Right ventricle myocardium superior (tissue), 1 donor: ENCODE results near the gene DCST2. TPM values are rescaled to one million over a fixed set of nuclear protein-coding genes. Genes with fewer than 3 reads are reported as not detected.

Experiments
- ATAC-seq: fragments of 200-7000 bp; cut with Tn5 transposase; one replicate; pipeline ENCODE4 v1.9.1; 2020; ENCODE audit warnings: mild to moderate bottlenecking; ENCODE audit not compliant: poor library complexity
- DNase-seq: peaks from one replicate; pipeline ENCODE4 v3.0.0-alpha.2; 2020
- intact Hi-C: fragments of 100-400 bp; cut with DNase I; formaldehyde crosslinking; loops from one replicate; pipeline ENCODE4 v1.11.2; 2022
- microRNA-seq: library from miRNA; unstranded; fragments of <30 nt; microRNA quantifications from one replicate; pipeline ENCODE4 v1.2.0, GENCODE V29; 2020
- total RNA-seq: library from RNA; stranded (reverse); fragmentation: NEBNext Ultra II Directional; extraction: Animal tissue kit (Norgen Biotek cat#: 25700); gene quantifications from one replicate; pipeline ENCODE4 v1.2.1, GENCODE V29; 2021
- donor health status: DM: no; HTN: yes; CAD: no; lungs with severe emphysema.

DCST2 gene
- total RNA-seq, 1 donor from 2014 or later, result 0.16 TPM

DNA sequence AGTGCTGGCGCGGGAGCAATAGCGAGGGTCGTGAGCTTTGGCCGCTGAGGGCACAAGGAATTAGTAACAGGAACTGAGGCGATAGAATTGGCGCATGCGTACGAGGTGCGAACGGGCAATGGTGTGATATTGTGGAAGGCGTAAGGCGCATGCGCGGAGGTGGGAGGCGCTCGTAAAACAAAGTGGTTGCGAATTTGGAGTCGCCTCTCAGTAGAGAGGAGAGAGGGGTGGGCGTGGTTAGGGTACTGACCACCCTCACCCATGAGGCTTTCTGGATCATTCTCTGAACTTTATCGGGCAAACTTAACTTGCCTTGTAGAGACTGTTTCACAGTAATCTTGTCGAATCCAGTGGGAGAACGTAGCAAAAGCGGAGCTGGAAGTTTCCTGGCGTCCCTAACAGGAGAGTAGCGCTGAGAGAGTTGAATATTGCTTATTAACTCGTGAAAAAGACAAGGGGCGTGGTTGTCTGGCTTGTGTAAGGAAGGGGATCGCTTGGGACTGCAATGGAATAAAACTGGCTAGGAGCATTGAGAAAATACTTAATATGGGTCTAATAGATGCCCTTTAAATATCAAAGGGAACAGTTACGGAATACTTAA lies 58.7 kb downstream of the DCST2 start:
- intact Hi-C loops, result loop anchor here (5.0 kb wide), 1 partner anchor 42 kb away; no protein-coding TSS in a partner anchor
- DNase-seq (peak; percentile 95), ATAC-seq (peak; percentile 73)

DNA sequence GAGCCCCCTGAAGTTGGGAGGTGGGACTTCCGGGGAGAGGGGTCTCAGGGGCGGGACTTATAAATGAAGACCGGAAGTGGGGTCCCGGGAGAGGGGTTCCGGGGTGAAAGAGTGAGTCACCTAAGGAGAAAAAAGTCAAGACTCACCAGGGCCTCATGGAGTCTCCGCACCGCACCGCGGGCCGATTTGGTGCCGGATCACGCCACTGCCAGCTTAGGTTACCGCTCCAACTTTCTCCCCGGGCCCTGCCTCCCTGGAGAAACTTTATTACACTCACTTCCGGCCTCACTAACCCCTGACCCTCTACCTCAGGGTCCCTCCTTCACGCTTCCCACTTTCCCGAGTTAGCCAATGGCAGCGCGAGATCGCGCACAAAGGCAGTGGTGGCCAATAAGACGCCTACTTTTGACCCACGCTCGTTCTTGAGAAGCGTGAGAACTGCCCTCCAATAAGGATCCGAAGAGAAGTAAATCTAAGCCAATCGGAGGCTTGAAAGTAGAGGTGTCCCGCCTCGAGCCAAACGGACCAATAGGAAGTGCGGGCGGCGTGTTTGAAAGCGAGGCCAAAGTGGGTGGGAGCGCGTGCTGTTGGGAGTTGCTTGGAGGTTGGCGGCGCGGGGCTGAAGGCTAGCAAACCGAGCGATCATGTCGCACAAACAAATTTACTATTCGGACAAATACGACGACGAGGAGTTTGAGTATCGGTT lies 59.3 kb downstream of the DCST2 start, which contains the start of gene CKS1B:
Gene CKS1B, plus strand, starts transcription at position 580 of the 706 bp plus-strand sequence. Its CDS starts 65 bp downstream, at position 645.
- DNase-seq (peak; percentile 97), ATAC-seq (peak; percentile 85)
- intact Hi-C loops, result loop anchor here (5.0 kb wide), 1 partner anchor 43 kb away; no protein-coding TSS in a partner anchor

DNA sequence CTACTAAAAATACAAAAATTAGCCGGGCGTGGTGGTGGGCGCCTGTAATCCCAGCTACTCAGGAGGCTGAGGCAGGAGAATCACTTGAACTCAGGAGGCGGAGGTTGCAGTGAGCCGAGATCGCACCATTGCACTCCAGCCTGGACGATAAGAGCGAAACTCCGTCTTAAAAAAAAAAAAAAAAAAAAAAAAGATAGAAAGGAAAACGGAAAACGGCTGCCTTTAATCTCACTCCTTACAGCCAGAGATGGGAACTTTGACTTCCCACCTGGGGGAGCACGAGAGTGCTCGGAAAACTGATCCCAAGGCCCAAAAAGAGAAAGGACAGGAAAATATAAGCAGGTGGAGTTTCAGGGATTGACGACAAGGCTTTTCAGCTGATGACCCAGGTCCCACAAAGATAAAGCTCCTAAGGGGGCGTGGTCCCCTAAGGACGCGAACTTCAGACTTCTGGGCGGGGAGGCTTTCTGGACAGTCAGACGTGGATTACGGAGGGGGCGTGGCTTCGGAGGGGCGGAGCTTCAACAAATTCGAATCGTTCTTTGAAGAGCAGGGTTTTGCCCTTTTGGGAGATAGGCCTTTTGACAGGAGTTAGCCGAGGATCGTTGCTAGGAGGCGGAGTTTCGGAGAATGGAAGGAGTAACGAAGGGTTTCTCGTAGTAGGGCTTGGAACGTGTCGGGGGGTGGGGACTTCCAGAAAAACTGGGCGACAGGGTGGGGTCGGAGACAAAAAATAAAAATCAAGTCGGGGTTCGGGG lies 60.1 kb downstream of the DCST2 start:
- DNase-seq (peak; percentile 97), ATAC-seq (peak; percentile 62)
- intact Hi-C loops, result loop anchor here (5.0 kb wide), 1 partner anchor 44 kb away; no protein-coding TSS in a partner anchor

DNA sequence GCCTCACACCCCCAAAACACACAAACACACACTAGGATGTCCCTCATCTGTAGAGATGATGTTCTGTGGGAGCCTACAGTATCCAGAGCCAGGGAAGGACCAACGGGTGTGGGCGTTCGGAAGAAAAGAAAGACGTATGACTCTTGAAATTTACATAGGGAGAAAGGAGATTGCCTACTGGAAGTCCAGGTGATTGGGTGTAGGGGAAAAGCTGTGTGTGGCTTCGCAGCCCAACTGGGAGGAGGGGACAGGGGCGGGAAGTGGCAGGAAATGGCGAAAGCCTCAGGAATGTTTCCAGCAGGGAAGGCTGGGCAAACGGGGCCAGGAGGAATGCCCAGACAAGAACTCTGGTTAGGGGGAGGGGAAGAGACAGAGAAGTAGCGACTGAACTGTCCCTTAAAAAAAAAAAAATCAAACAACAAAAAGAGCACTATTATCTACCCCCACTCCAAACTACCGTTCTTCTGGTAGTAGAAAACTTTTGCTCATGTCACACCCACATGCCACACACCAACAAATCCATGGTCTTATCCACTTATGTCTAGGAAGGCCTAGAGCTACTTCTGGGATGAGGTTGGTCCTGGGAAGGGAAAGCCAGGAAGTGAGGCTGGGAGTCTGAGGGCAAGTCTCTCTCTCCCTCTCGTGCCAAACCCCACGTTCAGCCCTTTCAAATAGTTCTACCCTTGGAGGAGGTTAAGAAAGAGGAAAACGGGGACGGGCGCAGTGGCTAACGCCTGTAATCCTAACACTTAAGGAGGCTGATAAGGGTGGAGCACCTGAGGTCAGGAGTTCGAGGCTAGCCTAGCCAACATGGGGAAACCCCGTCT lies 60.9 kb downstream of the DCST2 start:
- ATAC-seq (no peak), DNase-seq (peak; percentile 68)
- intact Hi-C loops, result loop anchor here (5.0 kb wide), 1 partner anchor 45 kb away; no protein-coding TSS in a partner anchor

DNA sequence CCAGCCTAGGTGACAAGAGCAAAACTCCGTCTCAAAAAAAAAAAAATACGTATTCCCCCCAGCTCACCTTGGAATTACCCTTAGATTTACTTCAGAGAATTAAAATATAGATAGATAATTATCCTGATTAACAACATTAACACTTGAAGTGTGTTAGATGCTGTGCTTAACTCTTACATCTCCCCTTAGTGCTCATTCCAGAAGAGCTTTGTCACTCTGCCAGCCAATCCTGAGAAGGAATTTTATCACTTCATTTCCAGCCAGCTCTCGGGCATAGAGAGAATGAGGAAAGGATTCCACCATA lies 61.4 kb downstream of the DCST2 start:
- ATAC-seq (no peak), DNase-seq (no peak)
- intact Hi-C loops, result loop anchor here (5.0 kb wide), 1 partner anchor 45 kb away; no protein-coding TSS in a partner anchor

DNA sequence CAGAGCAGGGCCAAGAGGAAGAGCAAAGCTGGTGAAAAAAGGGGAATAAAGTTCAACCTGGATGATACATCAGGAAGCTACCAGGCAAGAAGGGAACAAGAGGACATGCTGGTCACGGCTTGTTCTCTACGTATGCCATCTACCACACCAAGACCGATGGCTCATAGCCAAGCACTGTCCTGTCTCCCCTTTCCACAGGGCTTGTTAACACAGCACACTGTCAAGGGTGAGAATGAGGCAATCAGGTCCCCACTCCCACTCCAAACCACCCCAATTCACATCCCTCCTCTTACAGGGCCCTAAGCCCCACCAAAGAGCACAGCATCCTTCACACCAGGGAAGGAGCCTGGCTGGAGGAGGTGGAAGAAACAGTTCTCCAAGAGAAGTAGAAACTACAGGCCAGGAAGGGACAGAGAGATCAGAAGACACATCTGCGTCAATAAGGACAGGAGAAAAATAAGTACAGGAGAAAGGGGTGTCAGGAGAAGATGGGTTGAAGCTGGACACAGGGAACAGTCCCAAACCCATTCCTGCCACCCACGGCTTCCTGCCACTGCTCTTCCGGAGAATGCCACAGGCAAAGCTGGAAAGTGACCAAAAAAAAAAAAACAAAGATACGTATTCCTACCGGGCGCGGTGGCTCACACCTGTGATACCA lies 62.1 kb downstream of the DCST2 start:
- DNase-seq (no peak), ATAC-seq (no peak)
- intact Hi-C loops, result loop anchor here (5.0 kb wide), 1 partner anchor 46 kb away; no protein-coding TSS in a partner anchor

DNA sequence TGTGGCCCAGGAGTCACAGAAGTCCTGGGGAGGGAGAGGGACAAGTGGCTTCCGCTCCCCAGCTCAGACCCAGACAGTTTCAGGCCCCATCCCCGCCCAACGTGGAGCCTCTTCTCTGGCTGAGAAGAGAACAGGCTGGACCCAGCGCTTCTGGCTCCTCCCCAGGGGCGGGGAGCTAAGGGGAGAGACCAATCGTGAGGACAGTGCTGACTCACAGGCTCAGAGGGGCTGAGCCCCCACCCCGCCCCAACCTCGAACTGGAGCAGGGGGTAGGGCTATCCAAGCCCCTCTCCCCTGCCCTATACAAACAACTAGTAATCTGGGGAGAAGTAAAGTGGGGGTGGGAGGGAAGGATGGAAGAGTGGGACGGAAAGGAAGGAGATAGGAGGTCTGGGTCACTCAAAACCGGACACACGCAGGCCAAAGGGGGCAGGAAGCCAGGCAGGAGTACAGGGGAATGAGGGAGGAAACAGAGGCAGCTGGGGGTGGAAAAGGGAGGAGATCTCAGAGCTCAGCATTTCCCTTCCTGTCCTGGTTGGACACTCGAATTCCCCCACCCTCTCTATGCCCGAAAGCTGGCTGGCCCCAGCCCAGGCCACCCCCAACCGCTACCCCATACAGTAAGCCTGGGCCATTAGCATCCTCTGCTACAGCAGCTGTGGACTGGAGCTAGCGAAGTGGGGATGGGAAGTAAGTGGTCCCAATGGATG lies 62.8 kb downstream of the DCST2 start, which contains the start of gene SHC1:
Gene SHC1, minus strand, starts transcription at position 117 of the 710 bp plus-strand sequence. CDS start 221 bp downstream, outside the sequence.
- DNase-seq (peak; percentile 96), ATAC-seq (peak; percentile 55)
- intact Hi-C loops, result loop anchor here (5.0 kb wide), 1 partner anchor 47 kb away; no protein-coding TSS in a partner anchor

DNA sequence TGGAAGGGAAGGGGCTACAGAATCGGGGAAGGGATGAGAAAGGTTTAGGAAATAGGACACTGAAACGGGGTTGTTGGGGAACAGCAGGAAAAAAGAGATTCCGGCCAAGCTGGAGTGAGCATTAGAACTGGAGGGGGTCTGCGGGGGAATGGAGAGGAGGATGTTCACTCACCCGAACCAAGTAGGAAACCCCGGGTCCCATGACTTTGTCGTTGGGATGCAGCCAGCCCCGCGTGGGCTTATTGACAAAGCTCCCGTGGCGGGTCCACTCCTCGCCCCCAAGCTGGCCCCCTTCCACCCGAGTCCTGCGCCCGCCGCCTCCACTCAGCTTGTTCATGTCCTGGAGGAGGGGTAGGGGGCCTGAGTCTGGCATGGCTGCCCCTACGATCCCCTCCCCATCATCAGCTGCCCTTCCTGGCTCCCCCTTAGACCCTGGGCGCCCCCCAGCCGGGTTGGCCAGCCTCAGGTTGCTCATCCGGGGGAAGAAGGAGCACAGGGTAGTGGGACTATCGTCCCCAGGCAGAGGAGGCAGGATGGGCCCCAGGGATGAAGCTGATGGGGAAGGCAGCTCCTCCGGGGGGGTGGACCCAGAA lies 63.6 kb downstream of the DCST2 start:
- intact Hi-C loops, result loop anchor here (5.0 kb wide), 1 partner anchor 47 kb away; no protein-coding TSS in a partner anchor
- DNase-seq (no peak), ATAC-seq (no peak)

DNA sequence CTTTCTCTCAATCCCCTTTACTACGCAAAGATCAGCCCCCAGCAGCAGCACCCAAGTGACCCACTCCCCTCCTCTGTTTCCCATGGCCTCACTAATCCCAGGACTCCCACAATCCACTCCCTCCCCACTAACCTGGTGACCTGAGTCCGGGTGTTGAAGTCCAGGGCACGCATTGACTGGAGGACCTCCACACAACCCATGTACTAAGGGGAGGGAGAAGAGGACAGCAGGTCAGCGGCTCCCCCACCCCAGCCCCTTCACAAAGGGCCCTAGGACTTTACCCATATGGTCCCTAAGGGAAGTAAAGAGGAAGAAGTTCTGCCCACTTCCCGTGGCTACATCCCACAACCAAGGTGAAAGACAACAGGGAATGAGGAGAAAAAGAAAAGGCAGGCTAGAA lies 64.3 kb downstream of the DCST2 start:
- DNase-seq (no peak), ATAC-seq (no peak)
- intact Hi-C loops, result no loop called here

DNA sequence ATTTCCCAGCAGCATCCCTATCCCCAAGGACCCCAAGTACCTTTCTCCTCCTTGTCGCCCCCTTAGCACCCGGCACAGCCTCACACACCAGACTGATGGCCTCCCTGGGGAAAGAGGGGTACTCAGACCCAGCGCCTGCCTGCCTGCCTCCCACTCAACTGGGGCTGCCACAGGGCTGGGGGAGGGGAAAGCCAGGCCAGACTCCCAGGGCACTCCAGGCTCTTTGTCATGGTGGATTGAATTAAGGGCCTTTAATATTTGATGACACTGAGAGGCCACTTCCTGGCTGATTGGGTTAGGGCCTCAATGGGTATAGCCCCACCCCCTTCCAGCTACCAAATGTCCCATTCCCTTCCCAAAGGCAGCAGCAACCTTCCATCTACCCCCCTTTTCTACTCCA lies 64.8 kb downstream of the DCST2 start:
- no peak for ATAC-seq
- intact Hi-C loops, result no loop called here
- no peak for DNase-seq

Small RNAs within 50 kb of the gene (microRNA-seq; reads per million reads assigned to microRNA genes)
- not detected for gene MIR4258

Other genes starting within 250 kb of the DCST2 start
- 3.4 TPM for gene KCNN3, start 163.5 kb downstream of the DCST2 start, total RNA-seq
- gene PMVK, start 97.1 kb downstream of the DCST2 start, total RNA-seq, result 65.7 TPM
- gene PBXIP1, start 77.7 kb downstream of the DCST2 start, total RNA-seq, result 49.2 TPM
- 13.2 TPM for gene PYGO2, start 72.0 kb downstream of the DCST2 start, total RNA-seq
- gene SHC1, start 63.0 kb downstream of the DCST2 start, total RNA-seq, result 52.7 TPM
- 15.5 TPM for gene CKS1B, start 59.1 kb downstream of the DCST2 start, total RNA-seq
- 34.7 TPM for gene FLAD1, start 50.4 kb downstream of the DCST2 start, total RNA-seq
- not detected for gene LENEP, start 40.2 kb downstream of the DCST2 start, total RNA-seq
- gene ZBTB7B, start 31.0 kb downstream of the DCST2 start, total RNA-seq, result 44.1 TPM
- gene DCST1, start within 50 bp of the DCST2 start, total RNA-seq, result not detected
- 77.6 TPM for gene ADAM15, start 17.5 kb upstream of the DCST2 start, total RNA-seq
- gene EFNA4, start 30.0 kb upstream of the DCST2 start, total RNA-seq, result 2.6 TPM
- 0.75 TPM for gene EFNA3, start 45.1 kb upstream of the DCST2 start, total RNA-seq
- 41.5 TPM for gene EFNA1, start 94.1 kb upstream of the DCST2 start, total RNA-seq
- gene SLC50A1, start 102.1 kb upstream of the DCST2 start, total RNA-seq, result 7.1 TPM
- gene DPM3, start 106.8 kb upstream of the DCST2 start, total RNA-seq, result 49.4 TPM
- gene KRTCAP2, start 139.5 kb upstream of the DCST2 start, total RNA-seq, result 121 TPM
- gene TRIM46, start 140.1 kb upstream of the DCST2 start, total RNA-seq, result 0.08 TPM
- gene THBS3, start 174.1 kb upstream of the DCST2 start, total RNA-seq, result 5.8 TPM
- 16.4 TPM for gene MTX1, start 174.9 kb upstream of the DCST2 start, total RNA-seq
- 13.8 TPM for gene ENTREP3, start 221.7 kb upstream of the DCST2 start, total RNA-seq
- 56.8 TPM for gene SCAMP3, start 228.6 kb upstream of the DCST2 start, total RNA-seq
- gene CLK2, start 239.7 kb upstream of the DCST2 start, total RNA-seq, result 18.5 TPM
- gene HCN3, start 243.7 kb upstream of the DCST2 start, total RNA-seq, result 1.4 TPM